GM15510 (cell line): ENCODE measurements around the gene CERK.

ENCODE experiments used
- POLR2A ChIP-seq: IDR thresholded peaks from 3 replicates; pipeline ENCODE4 v1.6.1; 2011; ENCODE audit warnings: borderline replicate concordance; ENCODE audit not compliant: insufficient read length; ENCODE audit errors: extremely low read depth

The CERK gene

GRCh38 chr22:46737976-46738646 lies at the start of gene CERK:
TSS of gene CERK (minus strand) at chr22:46738252. CDS start at chr22:46738148, 104 bp downstream.
- peak; percentile 73 for TF ChIP-seq POLR2A

GRCh38 chr22:46783721-46784120 lies 45.7 kb upstream of the CERK start:
- no peak for TF ChIP-seq POLR2A

GRCh38 chr22:46781291-46781690 lies 43.2 kb upstream of the CERK start:
- no peak for TF ChIP-seq POLR2A

- TF ChIP-seq POLR2A = no peak
These were observed 42.4 kb upstream of the CERK start for GRCh38 chr22:46780453-46780852.

GRCh38 chr22:46779651-46780050 lies 41.6 kb upstream of the CERK start:
- TF ChIP-seq POLR2A = no peak

- TF ChIP-seq POLR2A = no peak
These were observed 41.0 kb upstream of the CERK start for GRCh38 chr22:46779023-46779422.

GRCh38 chr22:46777609-46777970 lies 39.5 kb upstream of the CERK start:
- TF ChIP-seq POLR2A = no peak

- no peak for TF ChIP-seq POLR2A
These were observed 39.0 kb upstream of the CERK start for GRCh38 chr22:46776876-46777608.

GRCh38 chr22:46775850-46776826 lies 38.1 kb upstream of the CERK start:
- no peak for TF ChIP-seq POLR2A

GRCh38 chr22:46774980-46775849 lies 37.2 kb upstream of the CERK start:
- no peak for TF ChIP-seq POLR2A

- TF ChIP-seq POLR2A = peak; percentile 8
These were observed 36.4 kb upstream of the CERK start for GRCh38 chr22:46774253-46774979.

- no peak for TF ChIP-seq POLR2A
These were observed 35.0 kb upstream of the CERK start for GRCh38 chr22:46773076-46773475.

- no peak for TF ChIP-seq POLR2A
These were observed 32.7 kb upstream of the CERK start for GRCh38 chr22:46770726-46771125.

- no peak for TF ChIP-seq POLR2A
These were observed 32.1 kb upstream of the CERK start for GRCh38 chr22:46770151-46770641.

- no peak for TF ChIP-seq POLR2A
These were observed 31.7 kb upstream of the CERK start for GRCh38 chr22:46769706-46770105.
